ENCODE measurements around the gene CAMK1D.
"Not testable (repeated sequence)": the region's sequence is repeated elsewhere in the genome, so short reads cannot be mapped to it uniquely, and the experiment has no call there.

CAMK1D gene

DNA sequence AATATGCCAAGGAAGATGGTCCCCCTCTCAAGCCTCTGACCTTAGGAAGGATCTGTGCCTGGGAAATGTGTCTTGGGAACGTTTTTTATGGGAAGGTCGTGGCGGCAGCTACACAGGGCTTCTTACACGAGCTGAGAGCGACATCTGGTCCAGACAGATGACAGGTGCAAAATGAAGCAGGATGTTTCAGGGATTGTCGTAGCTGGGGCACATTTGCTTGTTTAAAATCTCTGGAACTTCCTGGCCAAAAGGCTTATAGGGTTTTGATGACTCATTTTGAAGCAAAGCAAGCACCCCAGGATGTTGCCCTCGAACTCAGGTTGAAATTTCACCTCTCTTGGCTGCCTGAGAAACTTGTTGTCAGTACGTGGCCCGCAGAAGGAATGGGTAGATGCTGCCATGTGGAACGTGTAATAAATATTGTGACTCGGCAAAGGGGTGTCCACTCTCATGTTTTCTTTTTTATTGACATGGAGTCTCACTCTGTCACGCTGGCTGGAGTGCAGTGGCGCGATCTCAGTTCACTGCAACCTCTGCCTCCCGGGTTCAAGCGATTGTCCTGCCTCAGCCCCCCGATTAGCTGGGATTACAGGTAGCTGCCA, 117.5 kb downstream of the CAMK1D start:
- DNase-seq (ENCODE audit: low read depth): no peak

DNA sequence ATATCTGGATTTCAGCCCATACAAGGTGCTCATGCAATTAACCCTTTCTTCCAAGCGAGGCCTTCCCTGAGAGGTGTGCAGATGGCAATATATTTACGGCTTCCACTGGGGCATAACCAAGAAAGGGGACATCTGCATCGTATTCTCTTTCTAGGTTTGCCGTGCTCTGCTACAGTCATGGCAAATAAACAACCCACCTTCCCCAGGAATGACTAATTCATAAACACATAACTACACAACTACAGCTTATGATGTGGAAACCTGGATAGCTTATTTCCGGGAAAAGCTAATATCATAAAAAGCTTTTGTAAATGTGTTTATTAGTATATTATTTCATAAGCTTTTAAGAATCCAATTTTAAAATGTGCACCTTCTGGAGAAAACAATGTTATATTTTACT, 120.0 kb downstream of the CAMK1D start:
- no peak for DNase-seq (ENCODE audit: low read depth)

DNA sequence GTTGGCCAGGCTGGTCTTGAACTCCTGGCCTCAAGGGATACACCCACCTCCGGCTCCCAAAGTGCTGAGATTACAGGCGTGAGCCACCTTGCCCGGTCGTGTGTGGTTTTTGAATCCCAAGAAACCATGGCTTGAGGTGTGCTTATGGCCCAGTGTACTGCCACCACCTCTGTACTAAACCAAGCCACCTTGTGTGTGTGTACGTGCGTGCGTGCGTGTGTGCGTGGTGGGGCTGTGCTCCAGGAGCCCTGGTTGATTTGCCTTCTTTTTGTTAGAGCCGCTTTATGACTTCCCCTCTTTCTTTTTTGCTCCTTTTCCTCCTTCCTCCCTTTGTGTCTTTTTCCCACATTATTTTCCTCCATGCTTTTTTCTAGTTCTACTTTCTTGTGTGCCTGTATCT, 121.4 kb downstream of the CAMK1D start:
- DNase-seq (ENCODE audit: low read depth): no peak

DNA sequence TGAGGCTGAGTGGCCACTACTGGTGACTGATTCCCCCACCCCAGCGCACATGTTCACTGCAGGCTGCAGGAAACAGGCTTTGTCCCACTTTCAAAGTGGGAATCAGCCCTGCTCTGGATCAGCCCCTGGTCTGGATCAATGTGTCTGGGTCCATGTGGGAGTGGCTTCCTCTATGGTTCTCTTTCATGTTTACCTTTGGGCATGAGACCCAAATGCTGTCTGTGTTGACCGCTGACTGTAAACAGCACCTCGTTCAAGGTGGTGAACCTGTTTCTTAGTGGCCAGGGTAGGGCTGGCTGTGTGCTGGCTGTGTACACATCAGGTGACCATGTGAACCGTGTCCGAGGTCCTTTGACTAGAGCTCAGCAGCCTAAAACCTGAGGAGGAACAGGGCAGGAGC, 121.8 kb downstream of the CAMK1D start:
- DNase-seq (ENCODE audit: low read depth): no peak

DNA sequence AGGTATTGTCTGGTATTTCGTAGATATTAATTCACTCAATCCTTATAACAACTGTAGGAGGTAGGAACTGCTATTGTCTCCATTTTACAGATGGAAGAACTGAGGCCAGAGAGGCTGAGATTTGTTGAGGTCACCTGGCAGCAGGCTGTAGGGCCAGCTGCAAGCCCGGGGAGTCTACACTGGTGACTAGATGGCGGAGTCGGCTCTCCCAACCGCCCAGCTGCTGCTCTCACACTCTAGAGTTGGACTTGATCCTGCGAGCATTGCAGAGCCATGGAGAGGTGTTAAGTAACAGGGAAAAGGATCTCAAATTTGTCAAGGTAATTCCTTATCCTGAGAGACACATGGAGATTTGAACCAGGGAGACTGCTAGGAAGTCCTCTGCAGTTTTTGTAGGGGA, 124.1 kb downstream of the CAMK1D start:
- DNase-seq (ENCODE audit: low read depth): no peak

DNA sequence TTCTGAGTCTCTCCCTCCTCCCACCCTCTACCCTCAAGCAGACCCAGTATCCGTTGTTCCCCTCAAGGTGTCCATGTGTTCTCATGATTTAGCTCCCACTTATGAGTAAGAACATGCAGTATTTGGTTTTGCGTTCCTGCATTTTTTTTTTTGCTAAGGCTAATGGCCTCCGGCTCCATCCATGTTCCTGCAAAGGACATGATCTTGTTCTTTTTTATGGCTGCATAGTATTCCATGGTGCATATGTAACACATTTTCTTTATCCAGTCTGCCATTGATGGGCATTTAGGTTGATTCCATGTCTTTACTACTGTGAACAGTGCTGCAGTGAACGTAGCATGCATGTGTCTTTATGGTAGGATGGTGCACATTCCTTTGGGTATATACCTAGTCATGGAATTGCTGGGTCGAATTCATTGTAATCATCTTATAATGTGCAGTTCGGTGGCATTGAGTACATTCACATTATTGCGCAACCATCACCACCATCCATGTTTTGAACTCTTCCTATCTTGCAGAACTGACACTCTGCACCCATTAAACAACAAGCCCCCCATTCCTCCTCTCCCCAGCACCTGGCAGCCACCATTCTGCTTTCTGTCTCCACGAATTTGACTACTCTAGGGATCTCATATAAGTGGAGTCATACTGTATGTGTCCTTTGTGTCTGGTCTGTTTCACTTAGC, 125.5 kb downstream of the CAMK1D start:
- no peak for DNase-seq (ENCODE audit: low read depth)

DNA sequence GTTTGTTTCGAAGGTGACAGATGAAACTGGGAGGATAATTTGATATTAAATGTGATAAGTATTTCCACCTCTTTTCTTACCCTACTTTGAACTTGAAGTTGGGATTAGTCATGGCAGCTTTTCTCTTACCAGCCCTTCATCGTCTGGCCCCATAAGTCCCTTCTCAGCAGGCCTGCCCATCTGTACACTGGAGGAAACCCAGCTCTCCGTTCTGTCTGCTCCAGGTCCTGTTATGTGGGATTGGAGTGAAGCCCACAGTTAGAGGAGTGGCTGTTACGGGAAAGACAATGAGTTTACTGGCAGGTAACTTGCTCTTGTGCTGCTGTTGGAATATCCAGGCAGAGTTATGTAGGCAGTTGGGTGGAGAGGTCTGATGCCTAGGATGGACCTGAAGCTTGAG, 127.3 kb downstream of the CAMK1D start:
- no peak for DNase-seq (ENCODE audit: low read depth)

DNA sequence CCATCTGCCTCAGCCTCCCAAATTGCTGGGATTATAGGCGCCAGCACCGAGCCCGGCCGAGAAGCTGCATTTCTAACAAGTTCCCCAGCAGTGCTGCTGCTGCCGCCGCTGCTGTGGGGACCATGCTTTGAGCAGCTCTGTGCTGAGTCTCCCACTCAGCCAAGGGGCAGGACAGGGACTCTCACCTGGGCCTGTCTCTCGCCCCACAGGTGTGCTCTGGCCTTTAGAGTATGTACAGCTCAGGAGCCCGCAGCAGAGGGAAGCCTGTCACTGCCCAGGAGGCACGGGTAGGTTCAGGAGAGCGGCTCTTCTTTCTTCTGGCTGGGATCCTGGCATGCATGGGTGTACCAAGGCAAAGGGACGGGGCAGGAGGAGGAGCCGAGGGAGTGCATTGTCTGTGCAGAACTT, 130.1 kb downstream of the CAMK1D start:
- DNase-seq (ENCODE audit: low read depth): no peak

DNA sequence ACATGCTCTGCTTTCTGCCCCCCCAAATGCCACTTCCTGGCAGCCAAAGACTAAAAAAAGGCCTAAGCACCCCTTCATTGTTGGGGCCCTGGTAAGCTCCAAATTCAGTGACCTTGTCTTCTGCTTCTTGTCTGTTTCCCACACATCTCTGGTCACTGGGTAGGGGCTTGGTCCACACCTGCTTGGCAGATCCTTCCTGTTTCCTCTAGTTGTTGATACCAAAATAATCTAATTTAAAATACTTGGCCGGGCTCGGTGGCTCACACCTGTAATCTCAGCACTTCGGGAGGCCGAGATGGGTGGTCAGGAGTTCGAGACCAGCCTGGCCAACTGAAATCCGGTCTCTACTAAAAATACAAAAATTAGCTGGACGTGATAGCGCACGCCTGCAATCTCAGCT, 130.6 kb downstream of the CAMK1D start:
- no peak for DNase-seq (ENCODE audit: low read depth)

DNA sequence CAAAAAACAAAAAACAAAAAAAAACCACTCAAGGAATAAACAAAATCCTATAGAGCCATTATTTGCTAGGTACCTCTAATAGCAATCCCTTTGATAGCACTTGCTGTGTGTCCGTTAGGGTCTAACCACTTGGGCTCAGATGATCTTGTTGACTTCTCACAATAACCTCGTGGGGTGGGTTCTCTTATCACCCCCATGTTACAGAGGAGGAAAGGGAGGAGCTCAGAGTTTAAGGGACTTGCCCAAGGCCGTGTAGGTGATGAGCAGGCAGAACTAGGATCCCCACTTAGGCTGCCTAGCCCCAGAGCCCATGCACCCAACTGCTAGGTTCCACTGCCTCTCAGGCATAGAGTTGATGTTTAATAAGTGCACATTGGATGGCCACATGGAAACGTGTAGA, 131.1 kb downstream of the CAMK1D start:
- no peak for DNase-seq (ENCODE audit: low read depth)

DNA sequence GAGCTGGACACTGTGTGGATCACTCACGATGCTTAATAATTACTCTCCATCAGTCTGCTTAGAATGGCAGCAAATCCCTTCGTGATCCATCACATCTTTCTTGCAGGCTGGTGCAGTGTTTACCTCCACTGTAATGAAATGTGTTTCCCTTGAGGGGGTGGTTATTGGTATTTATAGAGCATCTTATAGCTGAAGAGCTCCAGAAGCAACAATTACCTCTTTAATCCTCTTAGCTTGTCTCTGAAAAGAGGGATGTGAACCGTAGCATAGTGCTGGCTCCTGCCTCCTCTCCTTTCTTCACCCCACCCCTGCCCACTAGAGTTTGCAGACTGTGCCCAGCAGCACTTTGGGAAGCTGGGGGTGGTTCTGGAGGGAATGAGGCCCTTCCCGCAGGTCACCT, 132.6 kb downstream of the CAMK1D start:
- no peak for DNase-seq (ENCODE audit: low read depth)

DNA sequence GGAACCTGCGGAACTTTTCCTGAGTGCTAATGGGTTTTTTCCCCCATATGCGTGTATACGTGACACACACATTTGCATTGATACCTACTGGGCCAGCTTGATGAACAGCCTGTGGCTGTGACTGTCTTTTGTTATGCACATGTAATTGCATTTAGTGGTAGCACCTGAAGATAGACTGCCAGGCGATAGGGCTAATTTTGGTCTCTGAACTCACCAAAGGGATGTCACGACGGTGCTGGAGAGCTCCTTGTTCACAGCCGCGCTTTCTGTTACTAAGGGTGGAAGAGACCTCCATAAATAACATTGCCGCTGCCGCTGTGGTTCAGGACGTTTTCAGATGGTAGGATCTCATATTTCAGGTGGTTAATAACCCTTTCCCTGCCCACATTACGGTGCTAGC, 133.2 kb downstream of the CAMK1D start:
- no peak for DNase-seq (ENCODE audit: low read depth)

DNA sequence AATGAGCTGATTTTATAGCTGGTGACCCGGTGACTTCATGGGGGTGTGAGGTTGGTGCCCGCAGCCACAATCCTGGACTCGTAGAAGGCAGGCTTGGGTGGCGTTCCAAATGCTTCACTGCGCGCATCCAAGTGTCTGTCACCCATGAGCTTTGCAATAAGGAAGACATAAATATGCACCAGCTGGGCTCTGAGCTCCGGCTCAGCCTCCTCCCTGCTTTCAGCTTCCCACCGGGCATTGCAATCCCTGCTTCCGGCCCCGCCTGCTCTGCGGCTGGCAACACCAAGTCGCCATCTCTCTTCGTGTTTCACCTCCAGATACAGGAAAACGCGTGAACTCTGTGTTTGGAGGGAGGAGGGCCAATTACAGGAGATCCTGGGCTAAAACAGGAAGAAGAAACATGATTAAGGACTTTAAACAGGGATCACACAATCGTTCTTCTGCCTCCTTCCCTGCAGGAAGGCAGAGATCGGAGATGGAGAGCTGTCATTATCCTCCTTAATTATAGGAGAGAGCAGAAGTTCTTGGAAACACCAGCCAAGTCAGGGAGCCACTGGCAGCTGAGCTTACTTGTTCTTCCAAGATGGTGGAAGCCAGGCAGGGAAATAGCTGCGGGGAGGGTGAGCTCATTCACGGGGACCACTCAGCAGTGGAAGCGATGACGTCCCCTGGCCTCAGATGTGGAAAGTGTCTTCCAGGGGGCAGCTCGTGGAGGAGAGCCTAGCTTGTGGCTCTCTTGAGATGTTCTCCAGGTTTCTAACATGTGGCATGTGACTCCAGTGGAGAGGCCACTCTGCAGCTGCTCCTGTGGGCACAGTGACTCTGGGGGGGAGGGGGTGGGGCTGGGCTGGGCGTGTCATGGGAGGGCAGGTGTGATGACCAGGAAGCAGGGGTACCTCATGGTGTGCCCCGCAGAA, 134.9 kb downstream of the CAMK1D start:
- DNase-seq (ENCODE audit: low read depth): no peak

DNA sequence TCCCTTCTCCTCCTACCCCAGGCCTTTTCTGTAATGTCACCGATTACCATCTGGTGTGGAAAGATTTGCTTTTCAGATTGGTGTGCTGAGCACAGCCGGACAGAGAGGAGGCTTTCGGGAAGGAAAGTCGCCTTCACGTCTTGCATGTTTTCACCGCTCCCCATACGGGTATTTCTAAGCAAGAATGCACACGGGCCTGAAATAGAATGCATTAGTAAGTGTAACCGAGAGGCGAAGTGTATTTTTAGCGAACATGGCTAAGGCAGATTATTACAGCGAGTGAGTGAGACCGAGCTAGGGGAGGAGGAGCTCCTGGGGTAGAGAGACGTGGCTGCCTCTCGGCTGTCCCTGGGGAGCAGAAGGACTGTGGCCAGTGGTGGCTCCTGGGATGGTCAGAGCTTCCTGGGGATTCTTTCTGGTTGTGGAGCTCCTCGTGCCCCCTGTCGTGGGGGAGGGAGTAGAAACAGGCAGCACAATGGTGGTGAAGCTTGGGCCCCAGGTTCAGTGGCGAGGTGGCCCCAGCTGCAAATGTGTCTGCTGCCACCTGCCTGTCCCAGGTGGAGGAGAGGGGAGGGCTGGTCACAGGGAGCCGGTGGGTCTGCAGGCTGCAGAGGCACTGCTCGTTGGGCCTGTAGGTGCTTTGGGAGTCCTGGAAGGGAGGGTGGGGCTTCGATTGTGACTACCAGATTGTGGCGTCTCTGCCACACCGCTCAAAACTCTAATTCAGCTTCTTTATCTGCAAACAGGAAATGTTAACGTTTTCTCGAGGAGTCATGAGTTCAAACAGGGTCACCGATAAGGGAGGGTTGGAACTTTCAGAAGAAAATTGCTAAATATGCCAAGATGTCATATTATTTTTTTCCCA, 135.8 kb downstream of the CAMK1D start:
- DNase-seq (ENCODE audit: low read depth): no peak

DNA sequence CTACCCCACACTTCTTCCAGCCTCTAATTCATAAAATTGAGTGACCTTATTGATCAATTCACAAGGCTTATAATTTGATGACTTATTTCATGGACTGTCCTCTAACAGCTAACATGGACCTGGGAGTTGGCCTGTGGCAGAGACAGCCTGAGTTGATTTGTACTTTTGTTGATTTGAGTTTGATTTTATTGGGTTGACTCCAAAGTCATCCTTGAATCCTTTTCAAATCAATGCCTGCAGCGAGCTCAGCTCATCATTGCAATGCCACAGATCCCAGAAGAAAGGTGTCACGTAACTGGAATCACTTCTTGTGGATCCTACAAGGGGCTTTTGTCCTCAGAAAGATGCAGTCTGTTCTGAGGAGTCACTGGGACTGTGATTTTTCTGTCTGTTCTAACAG, 138.0 kb downstream of the CAMK1D start:
- DNase-seq (ENCODE audit: low read depth): no peak

DNA sequence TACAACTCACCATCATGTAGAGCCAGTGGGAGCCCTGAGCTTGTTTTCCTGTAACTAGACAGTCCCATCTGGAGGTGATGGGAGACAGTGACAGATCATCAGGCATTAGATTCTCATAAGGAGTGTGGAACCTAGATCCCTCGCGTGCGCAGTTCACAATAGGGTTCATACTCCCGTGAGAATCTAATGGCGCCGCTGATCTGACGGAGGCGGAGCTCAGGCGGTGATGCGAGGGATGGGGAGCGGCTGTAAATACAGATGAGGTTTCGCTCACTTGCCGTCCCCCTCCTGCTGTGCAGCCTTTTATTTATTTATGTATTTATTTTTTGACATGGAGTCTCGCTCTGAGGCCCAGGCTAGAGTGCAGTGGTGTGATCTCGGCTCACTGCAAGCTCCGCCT, 139.3 kb downstream of the CAMK1D start:
- no peak for DNase-seq (ENCODE audit: low read depth)

DNA sequence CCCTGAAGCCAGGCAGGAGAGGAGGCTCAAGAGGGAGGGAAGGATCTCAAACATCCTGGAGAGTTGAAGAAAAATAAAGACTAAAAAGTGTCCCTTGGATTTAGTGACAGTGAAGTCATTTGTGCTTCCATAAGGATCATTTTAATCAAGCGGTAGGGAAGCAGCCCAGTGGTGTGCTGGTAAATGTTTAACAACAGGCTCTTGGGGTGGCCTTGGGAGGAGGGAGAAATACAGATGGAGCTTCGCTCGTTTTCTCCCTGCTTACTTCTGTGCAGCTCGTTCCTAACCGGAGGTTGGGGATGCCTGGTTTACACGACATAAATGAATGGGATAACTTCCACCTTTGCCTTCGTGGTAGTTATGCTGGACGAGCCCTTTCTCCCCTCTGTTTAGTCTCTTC, 140.0 kb downstream of the CAMK1D start:
- DNase-seq (ENCODE audit: low read depth): no peak

DNA sequence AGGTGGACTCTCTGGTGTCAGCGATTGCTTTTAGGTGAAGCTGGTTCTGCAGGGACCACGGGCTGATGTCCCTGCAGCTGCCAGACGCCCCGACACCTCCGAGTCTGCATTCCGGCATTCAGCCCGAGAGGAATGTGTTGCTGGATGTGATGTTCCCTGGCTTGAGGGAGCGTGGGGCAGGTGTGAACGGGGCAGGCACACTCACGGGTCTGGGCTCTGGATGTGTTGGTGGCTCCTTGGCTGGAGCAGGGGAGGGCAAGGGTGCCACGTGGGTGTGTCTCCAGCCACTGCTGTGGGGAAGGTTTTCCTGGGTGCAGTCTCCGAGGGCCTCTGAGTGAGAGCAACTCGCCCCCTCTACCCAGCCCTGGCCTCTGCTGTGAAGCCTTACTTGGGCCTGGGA, 140.5 kb downstream of the CAMK1D start:
- no peak for DNase-seq (ENCODE audit: low read depth)

DNA sequence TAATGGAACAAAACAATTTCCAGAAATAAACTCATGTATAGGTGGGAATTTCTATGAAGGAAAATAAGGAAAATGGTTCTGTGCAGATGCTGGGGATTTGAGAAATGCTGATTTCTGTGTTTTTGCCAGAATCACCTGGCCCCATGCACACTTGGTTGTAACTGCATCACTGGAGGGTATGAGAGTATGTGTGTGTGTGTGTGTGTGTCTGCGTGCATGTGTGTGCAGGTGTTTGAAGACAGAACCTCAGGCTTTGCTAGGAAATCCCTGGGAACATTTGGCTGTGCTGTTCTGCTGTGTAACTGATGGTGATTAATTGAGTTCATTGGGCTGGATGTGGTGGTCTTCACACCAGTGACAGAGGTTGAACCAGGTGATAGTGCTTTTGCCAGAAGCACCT, 141.6 kb downstream of the CAMK1D start:
- DNase-seq (ENCODE audit: low read depth): no peak

DNA sequence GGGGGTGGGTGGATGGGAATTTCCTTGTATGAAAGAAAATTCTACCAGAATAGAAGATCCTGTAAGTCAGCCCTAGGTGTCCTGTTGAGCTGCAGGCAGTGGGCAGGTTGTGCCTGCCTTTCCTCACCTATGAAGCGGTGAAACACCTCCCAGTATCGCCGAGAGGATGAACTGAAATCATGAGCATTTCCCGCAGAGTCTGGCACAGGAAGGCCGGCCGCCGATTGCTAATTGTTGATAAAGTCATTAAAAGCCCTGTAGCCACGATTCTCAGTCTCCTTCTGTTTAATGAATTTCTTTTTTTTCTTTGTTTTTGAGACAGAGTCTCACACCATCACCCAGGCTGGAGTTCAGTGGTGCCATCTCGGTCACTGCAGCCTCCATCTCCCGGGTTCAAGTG, 142.1 kb downstream of the CAMK1D start:
- DNase-seq (ENCODE audit: low read depth): no peak

DNA sequence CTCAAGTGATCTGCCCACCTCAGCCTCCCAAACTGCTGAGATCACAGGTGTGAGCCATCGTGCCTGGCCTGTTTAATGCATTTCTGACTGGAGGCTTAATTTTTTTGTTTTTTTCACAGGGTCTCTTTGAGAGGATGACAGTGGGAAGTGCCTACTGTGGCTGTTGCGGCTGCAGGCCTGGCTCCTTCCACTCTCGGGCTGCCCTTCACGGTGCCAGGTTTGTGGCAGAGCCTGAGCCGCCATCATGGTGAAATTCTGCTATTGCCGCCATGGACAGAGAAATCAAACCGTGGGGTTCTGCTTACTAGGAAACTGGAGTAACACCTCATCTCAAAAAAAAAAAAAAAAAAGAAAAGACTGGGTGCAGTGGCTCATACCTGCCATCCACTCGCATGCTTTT, 142.7 kb downstream of the CAMK1D start:
- no peak for DNase-seq (ENCODE audit: low read depth)

DNA sequence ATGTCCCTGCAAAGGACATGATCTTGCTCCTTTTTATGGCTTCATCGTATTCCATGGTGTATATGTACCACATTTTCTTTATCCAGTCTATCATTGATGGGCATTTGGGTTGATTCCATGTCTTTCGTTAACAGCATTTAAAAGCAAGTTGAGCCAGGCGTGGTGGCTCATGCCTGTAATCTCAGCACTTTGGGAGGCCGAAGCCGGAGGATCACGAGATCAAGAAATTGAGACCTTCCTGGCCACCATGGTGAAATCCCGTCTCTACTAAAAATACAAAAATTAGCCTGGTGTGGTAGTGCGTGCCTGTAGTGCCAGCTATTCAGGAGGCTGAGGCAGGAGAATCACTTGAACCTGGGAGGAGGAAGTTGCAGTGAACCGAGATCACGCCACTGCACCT, 147.7 kb downstream of the CAMK1D start:
- DNase-seq (ENCODE audit: low read depth): not testable (repeated sequence)
